SKM-1 (cell line): Measurements from ENCODE around the gene PDIA5.
"Not testable (repeated sequence)": the region's sequence is repeated elsewhere in the genome, so short reads cannot be mapped to it uniquely, and the experiment has no call there.

Experiments
- DNase-seq: peaks from one replicate; lab custom pipeline; 2025; ENCODE audit not compliant: unreplicated experiment; lab: John Stamatoyannopoulos, UW

Gene PDIA5

GRCh38 chr3:123112232-123112631 lies 45.4 kb downstream of the PDIA5 start:
- no peak for DNase-seq

GRCh38 chr3:123112656-123113055 lies 45.8 kb downstream of the PDIA5 start:
- DNase-seq: not testable (repeated sequence)

GRCh38 chr3:123113889-123114450 lies 47.1 kb downstream of the PDIA5 start:
- no peak for DNase-seq

- DNase-seq: no peak
Measured at GRCh38 chr3:123116116-123116515, 49.3 kb downstream of the PDIA5 start.

- DNase-seq: no peak
Measured at GRCh38 chr3:123119388-123119787, 52.6 kb downstream of the PDIA5 start.

- no peak for DNase-seq
Measured at GRCh38 chr3:123119802-123120201, 53.0 kb downstream of the PDIA5 start.

GRCh38 chr3:123120573-123120972 lies 53.7 kb downstream of the PDIA5 start:
- no peak for DNase-seq

- no peak for DNase-seq
Measured at GRCh38 chr3:123122057-123122456, 55.2 kb downstream of the PDIA5 start.

- DNase-seq: no peak
Measured at GRCh38 chr3:123122525-123123315, 55.9 kb downstream of the PDIA5 start.

- no peak for DNase-seq
Measured at GRCh38 chr3:123123716-123124616, 57.1 kb downstream of the PDIA5 start.

GRCh38 chr3:123124971-123125370 lies 58.1 kb downstream of the PDIA5 start:
- no peak for DNase-seq

- no peak for DNase-seq
Measured at GRCh38 chr3:123126031-123126430, 59.2 kb downstream of the PDIA5 start.

GRCh38 chr3:123126653-123127052 lies 59.8 kb downstream of the PDIA5 start:
- DNase-seq: no peak

- DNase-seq: no peak
Measured at GRCh38 chr3:123129092-123129491, 62.3 kb downstream of the PDIA5 start.

- DNase-seq: no peak
Measured at GRCh38 chr3:123129532-123129931, 62.7 kb downstream of the PDIA5 start.

GRCh38 chr3:123130079-123130750 lies 63.4 kb downstream of the PDIA5 start:
- DNase-seq: no peak

- no peak for DNase-seq
Measured at GRCh38 chr3:123134671-123135070, 67.8 kb downstream of the PDIA5 start.

GRCh38 chr3:123137001-123137400 lies 70.2 kb downstream of the PDIA5 start:
- DNase-seq: no peak

GRCh38 chr3:123138839-123139444 lies 72.1 kb downstream of the PDIA5 start:
- no peak for DNase-seq

GRCh38 chr3:123139522-123139921 lies 72.7 kb downstream of the PDIA5 start:
- no peak for DNase-seq

- no peak for DNase-seq
Measured at GRCh38 chr3:123140550-123140949, 73.7 kb downstream of the PDIA5 start.
